ENCODE data around the gene SOX8. TPM values are rescaled to one million over a fixed set of nuclear protein-coding genes. Genes with fewer than 3 reads are reported as not detected.

Gene SOX8
- total RNA-seq, 1 experiment from 2014 or later: 1.2 TPM

DNA sequence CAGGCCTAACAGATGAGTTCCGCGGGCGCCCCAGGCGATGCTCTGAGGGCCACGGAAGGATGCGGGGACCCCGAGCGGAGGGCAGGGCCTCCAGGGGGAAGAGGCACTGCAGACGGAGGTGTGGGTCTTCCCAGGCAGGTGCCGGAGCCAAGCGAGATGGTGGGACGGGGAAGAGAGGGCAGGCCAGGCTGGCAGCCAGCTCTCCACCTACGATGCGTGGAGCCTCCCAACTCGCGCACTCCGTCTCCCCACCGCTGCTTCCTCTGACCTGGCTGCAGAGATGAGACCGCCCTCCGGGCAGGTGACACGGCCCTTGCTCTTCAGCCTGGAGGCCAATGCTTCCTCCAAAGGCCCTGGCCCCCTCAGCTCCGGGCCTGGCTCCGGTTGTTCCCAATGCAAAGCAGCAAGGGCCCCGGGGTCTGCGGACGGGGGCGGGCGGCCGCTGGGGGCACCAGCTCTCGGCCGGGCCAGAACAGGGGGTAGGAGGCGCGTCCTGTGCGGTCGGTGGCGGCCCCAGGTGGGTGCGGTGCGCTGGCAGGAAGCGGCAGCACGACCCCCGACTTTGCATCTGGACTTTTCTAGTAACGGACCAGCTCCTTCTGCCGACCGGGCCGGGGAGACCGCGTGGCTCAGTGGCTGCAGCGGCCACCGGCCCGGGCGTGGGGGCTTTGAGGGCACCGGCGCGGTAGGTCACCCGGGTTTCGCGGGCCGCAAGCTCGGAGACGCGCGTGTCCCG lies 1.5 kb upstream of the SOX8 start:
- no peaks in the 10 kb centered on the region for H3K9me3 Mint-ChIP-seq (ENCODE audit: unreplicated experiment)
- intact Hi-C loops (cut with micrococcal nuclease; ENCODE audit: unreplicated experiment): no loop called here
- no peak for TF ChIP-seq CTCF (IDR thresholded peaks at IDR 0.05; ENCODE audit: insufficient read depth in 1 of 2, low read depth in 1 of 2, low read length in 1 of 2, severe bottlenecking in 1 of 2, unreplicated experiment in 1 of 2)
- H3K4me3 Mint-ChIP-seq (ENCODE audit: unreplicated experiment): peak overlapping the region; percentile 43
- Histone ChIP-seq H3K27me3 (replicated peaks; ENCODE audit: control insufficient read depth, insufficient read depth, low read length) (no peaks in the 10 kb centered on the region), H3K36me3 (ENCODE audit: control insufficient read depth, insufficient read depth, low read length) (no peaks in the 10 kb centered on the region), H3K4me1 (no peaks in the 10 kb centered on the region), H3K4me3 (ENCODE audit: low read depth, low read length) (peak overlapping the region; percentile 67), H3K9me3 (no peaks in the 10 kb centered on the region)
- no TSS peak for BruUV-seq (replicated peaks)
- no peaks in the 10 kb centered on the region for H3K36me3 Mint-ChIP-seq (ENCODE audit: insufficient read depth, unreplicated experiment)
- ChIA-PET CTCF (no interaction called here), POLR2A (no interaction called here)
- peaks cover 8% of the 10 kb centered on the region for H3K4me1 Mint-ChIP-seq (ENCODE audit: low read depth, unreplicated experiment)
- H3K27me3 Mint-ChIP-seq (ENCODE audit: insufficient read depth, unreplicated experiment): no peaks in the 10 kb centered on the region
- H3K27ac Mint-ChIP-seq (ENCODE audit: unreplicated experiment): no peak overlapping the region
- no peak for DNase-seq

- no peaks in the 10 kb centered on the region for H3K27me3 Mint-ChIP-seq (ENCODE audit: insufficient read depth, unreplicated experiment)
- H3K9me3 ChIP-seq: no peaks in the 10 kb centered on the region
- intact Hi-C loops (cut with micrococcal nuclease; ENCODE audit: unreplicated experiment): no loop called here
- no peaks in the 10 kb centered on the region for H3K9me3 Mint-ChIP-seq (ENCODE audit: unreplicated experiment)
- H3K36me3 Mint-ChIP-seq (ENCODE audit: insufficient read depth, unreplicated experiment): no peaks in the 10 kb centered on the region
- H3K4me1 Mint-ChIP-seq (ENCODE audit: low read depth, unreplicated experiment): peaks cover 8% of the 10 kb centered on the region
- no TSS peak for BruUV-seq (replicated peaks)
- H3K36me3 ChIP-seq (ENCODE audit: control insufficient read depth, insufficient read depth, low read length): no peaks in the 10 kb centered on the region
- DNase-seq: no peak
- H3K4me3 ChIP-seq (ENCODE audit: low read depth, low read length): peak overlapping the region; percentile 67
- ChIA-PET CTCF (interaction anchor here (0.8 kb wide), 1 partner anchor 14 kb away, joined by 3 read pairs; no protein-coding TSS in a partner anchor), POLR2A (interaction anchor here (0.7 kb wide), 1 partner anchor 512 kb away, joined by 4 read pairs; no protein-coding TSS in a partner anchor)
- no peaks in the 10 kb centered on the region for H3K27me3 ChIP-seq (replicated peaks; ENCODE audit: control insufficient read depth, insufficient read depth, low read length)
- H3K27ac Mint-ChIP-seq (ENCODE audit: unreplicated experiment): no peak overlapping the region
- no peaks in the 10 kb centered on the region for H3K4me1 ChIP-seq
- H3K4me3 Mint-ChIP-seq (ENCODE audit: unreplicated experiment): no peak overlapping the region
- no peak for TF ChIP-seq CTCF (IDR thresholded peaks at IDR 0.05; ENCODE audit: insufficient read depth in 1 of 2, low read depth in 1 of 2, low read length in 1 of 2, severe bottlenecking in 1 of 2, unreplicated experiment in 1 of 2)
These were observed 1.0 kb upstream of the SOX8 start for GRCh38 chr16:980595-980854.

GRCh38 chr16:982145-983043 lies 824 bp downstream of the SOX8 start:
- ChIA-PET POLR2A (no interaction called here), CTCF (no interaction called here)
- no peak overlapping the region for H3K27ac Mint-ChIP-seq (ENCODE audit: unreplicated experiment)
- no peaks in the 10 kb centered on the region for H3K9me3 ChIP-seq
- no peaks in the 10 kb centered on the region for H3K36me3 Mint-ChIP-seq (ENCODE audit: insufficient read depth, unreplicated experiment)
- no peaks in the 10 kb centered on the region for H3K27me3 Mint-ChIP-seq (ENCODE audit: insufficient read depth, unreplicated experiment)
- no peaks in the 10 kb centered on the region for H3K4me1 ChIP-seq
- no TSS peak for BruUV-seq (replicated peaks)
- intact Hi-C loops (cut with micrococcal nuclease; ENCODE audit: unreplicated experiment): no loop called here
- no peaks in the 10 kb centered on the region for H3K9me3 Mint-ChIP-seq (ENCODE audit: unreplicated experiment)
- H3K4me3 Mint-ChIP-seq (ENCODE audit: unreplicated experiment): peak overlapping the region; percentile 45
- peak overlapping the region; percentile 41 for H3K4me3 ChIP-seq (ENCODE audit: low read depth, low read length)
- H3K36me3 ChIP-seq (ENCODE audit: control insufficient read depth, insufficient read depth, low read length): no peaks in the 10 kb centered on the region
- peaks cover 8% of the 10 kb centered on the region for H3K4me1 Mint-ChIP-seq (ENCODE audit: low read depth, unreplicated experiment)
- H3K27me3 ChIP-seq (replicated peaks; ENCODE audit: control insufficient read depth, insufficient read depth, low read length): no peaks in the 10 kb centered on the region
- no peak for DNase-seq
- no peak for TF ChIP-seq CTCF (IDR thresholded peaks at IDR 0.05; ENCODE audit: insufficient read depth in 1 of 2, low read depth in 1 of 2, low read length in 1 of 2, severe bottlenecking in 1 of 2, unreplicated experiment in 1 of 2)

All from Caco-2 (cell line).